Upper lobe of right lung (tissue), 1 donor: ENCODE data around the gene TUBB. TPM values are rescaled to one million over a fixed set of nuclear protein-coding genes. Genes with fewer than 3 reads are reported as not detected.
A peak's percentile ranks its signal among the peaks of the same experiment; 100 is the strongest.
"Not testable (repeated sequence)": the region's sequence is repeated elsewhere in the genome, so short reads cannot be mapped to it uniquely, and the experiment has no call there.

Source experiments
- ATAC-seq: fragments of 200-7000 bp; cut with Tn5 transposase; one replicate; pipeline ENCODE4 v1.9.1; 2020; ENCODE audit warnings: mild to moderate bottlenecking, moderate library complexity
- DNase-seq: peaks from one replicate; pipeline ENCODE4 v3.0.0-alpha.2; 2020
- H3K27ac ChIP-seq: fragments of 200-600 bp; one replicate; pipeline ENCODE4 v1.8.0; 2022
- H3K27me3 ChIP-seq: fragments of 200-600 bp; one replicate; pipeline ENCODE4 v1.8.0; 2022; ENCODE audit warnings: mild to moderate bottlenecking
- H3K36me3 ChIP-seq: fragments of 200-600 bp; one replicate; pipeline ENCODE4 v1.8.0; 2022
- H3K4me1 ChIP-seq: fragments of 200-600 bp; one replicate; pipeline ENCODE4 v1.8.0; 2022
- H3K4me3 ChIP-seq: fragments of 200-600 bp; one replicate; pipeline ENCODE4 v1.8.0; 2022; ENCODE audit warnings: mild to moderate bottlenecking
- H3K9me3 ChIP-seq: fragments of 200-600 bp; one replicate; pipeline ENCODE4 v1.8.0; 2022
- CTCF ChIP-seq: fragments of 200-600 bp; IDR thresholded peaks from one replicate; pipeline ENCODE4 v1.8.0; 2022; ENCODE audit warnings: antibody characterized with exemption
- intact Hi-C: fragments of 100-400 bp; cut with DNase I; formaldehyde crosslinking; loops from one replicate; pipeline ENCODE4 v1.11.0; 2022
- total RNA-seq: library from RNA; stranded (reverse); fragmentation: NEBNext Ultra II Directional; extraction: Animal tissue kit (Norgen Biotek cat#: 25700); gene quantifications from one replicate; pipeline ENCODE4 v1.2.1, GENCODE V29; 2021
- donor health status: DM: no; HTN: yes; CAD: no; lungs with severe emphysema.

The TUBB gene
- total RNA-seq, 1 donor from 2014 or later = 243 TPM

GRCh38 chr6:30763618-30764489, 43.7 kb downstream of the TUBB start:
- Histone ChIP-seq H3K27me3 (no peaks in the 10 kb centered on the region), H3K9me3 (no peaks in the 10 kb centered on the region), H3K4me1 (peaks cover 24% of the 10 kb centered on the region), H3K36me3 (no peaks in the 10 kb centered on the region), H3K4me3 (no peak overlapping the region), H3K27ac (no peak overlapping the region)
- intact Hi-C loops = no loop called here
- DNase-seq = no peak
- no peak for TF ChIP-seq CTCF
- peak; percentile 51 for ATAC-seq

GRCh38 chr6:30764490-30765043, 44.4 kb downstream of the TUBB start:
- H3K27ac ChIP-seq, ATAC-seq, intact Hi-C loops, DNase-seq, H3K27me3 ChIP-seq, H3K4me3 ChIP-seq, H3K36me3 ChIP-seq, H3K9me3 ChIP-seq: not testable (repeated sequence)
- peaks cover 24% of the 10 kb centered on the region for H3K4me1 ChIP-seq

DNA sequence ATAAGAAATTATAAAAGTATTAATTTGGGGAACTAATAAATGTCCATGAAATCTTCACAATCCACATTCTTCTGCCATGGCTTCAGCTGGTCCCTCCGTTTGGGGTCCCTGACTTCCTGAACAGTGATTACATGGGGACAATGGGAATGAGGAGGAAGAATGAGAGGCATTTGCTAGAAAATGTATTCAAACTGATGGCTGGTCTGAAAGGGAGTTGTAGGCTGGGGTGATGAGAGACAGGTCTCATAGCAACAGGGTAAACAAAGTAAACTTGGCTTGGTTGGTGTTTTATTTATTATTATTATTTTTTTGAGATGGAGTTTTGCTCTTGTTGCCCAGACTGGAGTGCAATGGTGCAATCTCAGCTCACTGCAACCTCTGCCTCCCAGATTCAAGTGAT, 45.3 kb downstream of the TUBB start:
- ATAC-seq, H3K27me3 ChIP-seq, H3K4me3 ChIP-seq, H3K36me3 ChIP-seq, H3K9me3 ChIP-seq, intact Hi-C loops, H3K27ac ChIP-seq, DNase-seq: not testable (repeated sequence)
- H3K4me1 ChIP-seq = peaks cover 29% of the 10 kb centered on the region

GRCh38 chr6:30766461-30767157, 46.5 kb downstream of the TUBB start:
- no peak for ATAC-seq
- no peak for TF ChIP-seq CTCF
- Histone ChIP-seq H3K36me3 (no peaks in the 10 kb centered on the region), H3K9me3 (no peaks in the 10 kb centered on the region), H3K27ac (no peak overlapping the region), H3K4me3 (no peak overlapping the region), H3K4me1 (peaks cover 29% of the 10 kb centered on the region), H3K27me3 (no peaks in the 10 kb centered on the region)
- intact Hi-C loops = no loop called here
- no peak for DNase-seq

GRCh38 chr6:30767158-30767943, 47.2 kb downstream of the TUBB start:
- Histone ChIP-seq H3K27ac (no peak overlapping the region), H3K36me3 (no peaks in the 10 kb centered on the region), H3K27me3 (no peaks in the 10 kb centered on the region), H3K4me3 (no peak overlapping the region), H3K4me1 (peaks cover 29% of the 10 kb centered on the region), H3K9me3 (no peaks in the 10 kb centered on the region)
- no peak for TF ChIP-seq CTCF
- ATAC-seq = no peak
- intact Hi-C loops = no loop called here
- DNase-seq = no peak

- no peaks in the 10 kb centered on the region for H3K27me3 ChIP-seq
- ATAC-seq (no peak), DNase-seq (no peak)
- H3K27ac ChIP-seq = no peak overlapping the region
- H3K4me3 ChIP-seq = no peak overlapping the region
- intact Hi-C loops = no loop called here
- peaks cover 29% of the 10 kb centered on the region for H3K4me1 ChIP-seq
- no peak for TF ChIP-seq CTCF
- no peaks in the 10 kb centered on the region for H3K9me3 ChIP-seq
- H3K36me3 ChIP-seq = no peaks in the 10 kb centered on the region
Observed at GRCh38 chr6:30767944-30768301, 47.8 kb downstream of the TUBB start.
